ENCODE measurements around the gene USP5.
A peak's percentile ranks its signal among the peaks of the same experiment; 100 is the strongest.

The USP5 gene

DNA sequence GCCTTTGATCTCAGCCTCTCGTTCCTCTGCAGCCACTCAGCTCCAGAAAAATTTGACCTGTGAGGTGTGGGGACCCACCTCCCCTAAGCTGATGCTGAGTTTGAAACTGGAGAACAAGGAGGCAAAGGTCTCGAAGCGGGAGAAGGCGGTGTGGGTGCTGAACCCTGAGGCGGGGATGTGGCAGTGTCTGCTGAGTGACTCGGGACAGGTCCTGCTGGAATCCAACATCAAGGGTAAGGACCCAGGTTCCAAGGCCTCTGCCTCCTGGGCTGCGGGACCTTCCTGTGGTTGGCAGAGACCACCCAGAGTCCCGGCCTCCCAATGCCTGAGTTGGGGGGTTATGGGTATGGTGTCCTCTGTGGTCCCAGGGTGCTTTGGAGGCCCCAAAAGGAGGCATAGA, 34.9 kb upstream of the USP5 start:
- TF ChIP-seq CTCF (IDR thresholded peaks at IDR 0.05; ENCODE audit: low read depth, low read length), result no peak
- Histone ChIP-seq H3K4me3 (ENCODE audit: low read depth, low read length) (no peak overlapping the region), H3K36me3 (no peaks in the 10 kb centered on the region), H3K9me3 (ENCODE audit: severe bottlenecking) (no peaks in the 10 kb centered on the region), H3K27me3 (ENCODE audit: insufficient read depth, low read depth, severe bottlenecking) (no peaks in the 10 kb centered on the region), H3K27ac (no peak overlapping the region)
- DNase-seq, result no peak

- no peak for DNase-seq
- Histone ChIP-seq H3K27ac (no peak overlapping the region), H3K9me3 (ENCODE audit: severe bottlenecking) (no peaks in the 10 kb centered on the region), H3K27me3 (ENCODE audit: insufficient read depth, low read depth, severe bottlenecking) (no peaks in the 10 kb centered on the region), H3K36me3 (no peaks in the 10 kb centered on the region), H3K4me3 (ENCODE audit: low read depth, low read length) (no peak overlapping the region)
- no peak for TF ChIP-seq CTCF (IDR thresholded peaks at IDR 0.05; ENCODE audit: low read depth, low read length)
Measured at GRCh38 chr12:6817662-6818157, 34.2 kb upstream of the USP5 start.

DNA sequence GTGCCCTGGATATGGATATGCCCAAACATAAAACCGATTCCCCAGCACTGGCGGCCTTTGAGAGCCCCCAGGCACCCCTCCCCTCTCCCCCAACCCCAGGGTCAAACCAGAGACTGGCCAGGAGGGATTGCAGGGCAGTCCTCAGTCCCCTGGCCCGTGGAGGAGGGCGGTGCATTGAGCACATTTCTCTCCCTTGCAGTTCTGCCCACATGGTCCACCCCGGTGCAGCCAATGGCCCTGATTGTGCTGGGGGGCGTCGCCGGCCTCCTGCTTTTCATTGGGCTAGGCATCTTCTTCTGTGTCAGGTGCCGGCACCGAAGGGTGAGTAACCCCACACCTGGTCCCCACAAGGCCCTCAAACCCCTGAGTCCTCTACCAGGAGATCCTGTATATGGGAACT, 33.7 kb upstream of the USP5 start:
- Histone ChIP-seq H3K27me3 (ENCODE audit: insufficient read depth, low read depth, severe bottlenecking) (no peaks in the 10 kb centered on the region), H3K27ac (no peak overlapping the region), H3K9me3 (ENCODE audit: severe bottlenecking) (no peaks in the 10 kb centered on the region), H3K36me3 (no peaks in the 10 kb centered on the region), H3K4me3 (ENCODE audit: low read depth, low read length) (no peak overlapping the region)
- DNase-seq, result peak; percentile 35
- TF ChIP-seq CTCF (IDR thresholded peaks at IDR 0.05; ENCODE audit: low read depth, low read length), result no peak

GRCh38 chr12:6818645-6819044, 33.3 kb upstream of the USP5 start:
- H3K36me3 ChIP-seq, result no peaks in the 10 kb centered on the region
- TF ChIP-seq CTCF (IDR thresholded peaks at IDR 0.05; ENCODE audit: low read depth, low read length), result no peak
- DNase-seq, result no peak
- H3K9me3 ChIP-seq (ENCODE audit: severe bottlenecking), result no peaks in the 10 kb centered on the region
- H3K27ac ChIP-seq, result no peak overlapping the region
- no peak overlapping the region for H3K4me3 ChIP-seq (ENCODE audit: low read depth, low read length)
- H3K27me3 ChIP-seq (ENCODE audit: insufficient read depth, low read depth, severe bottlenecking), result no peaks in the 10 kb centered on the region

GRCh38 chr12:6819106-6820030, 32.6 kb upstream of the USP5 start:
- Histone ChIP-seq H3K9me3 (ENCODE audit: severe bottlenecking) (no peaks in the 10 kb centered on the region), H3K27ac (peak overlapping the region; percentile 64; the same call in 1 of the 2 replicates), H3K4me3 (ENCODE audit: low read depth, low read length) (no peak overlapping the region), H3K27me3 (ENCODE audit: insufficient read depth, low read depth, severe bottlenecking) (no peaks in the 10 kb centered on the region), H3K36me3 (peaks cover 2% of the 10 kb centered on the region; the same call in 1 of the 2 replicates)
- 0 out of 2 replicates have a peak, but pooled peaks have one; percentile 16 for TF ChIP-seq CTCF (IDR thresholded peaks at IDR 0.05; ENCODE audit: low read depth, low read length)
- peak; percentile 16 for DNase-seq
